GM21786 (cell line): Measurements from ENCODE around the gene JAK1.

ENCODE experiments used
- ATAC-seq: cut with Tn5 transposase; IDR thresholded peaks from one replicate; pipeline ENCODE4 v1.9.1; 2021; ENCODE audit not compliant: unreplicated experiment

JAK1 gene

GRCh38 chr1:64801851-64802523, 164.4 kb downstream of the JAK1 start:
- no peak for ATAC-seq

DNA sequence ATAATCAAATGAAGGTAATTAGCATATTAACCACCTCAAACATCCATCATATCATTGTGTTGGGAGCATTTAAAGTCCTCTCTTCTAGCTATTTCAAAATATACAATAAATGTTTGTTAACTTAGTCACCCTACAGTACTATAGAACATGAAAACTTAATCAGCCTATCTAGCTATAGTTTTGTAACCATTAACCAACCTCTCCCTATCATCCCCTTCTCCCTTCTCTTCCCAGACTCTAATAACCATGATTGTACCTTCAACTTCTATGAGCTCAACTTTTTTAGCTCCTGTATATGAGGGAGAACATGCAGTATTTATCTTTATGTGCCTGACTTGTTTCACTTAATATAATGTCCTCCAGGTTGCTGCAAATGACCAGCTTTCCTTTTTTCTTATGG, 167.5 kb downstream of the JAK1 start:
- no peak for ATAC-seq

- ATAC-seq, result no peak
These were observed 175.4 kb downstream of the JAK1 start for GRCh38 chr1:64790832-64791487.
